C4-2B (cell line): ENCODE results near the gene RABEP1.

Experiments used
- ZFX ChIP-seq: fragments of 450-650 bp; IDR thresholded peaks from 2 replicates; pipeline ENCODE4 v1.6.1; 2017
- TF ChIP-seq, protein P1 (sequence below): fragments of 450-650 bp; conservative IDR thresholded peaks from 2 replicates; pipeline ENCODE4 v1.5.1; 2017; ENCODE audit warnings: mild to moderate bottlenecking

DNA sequence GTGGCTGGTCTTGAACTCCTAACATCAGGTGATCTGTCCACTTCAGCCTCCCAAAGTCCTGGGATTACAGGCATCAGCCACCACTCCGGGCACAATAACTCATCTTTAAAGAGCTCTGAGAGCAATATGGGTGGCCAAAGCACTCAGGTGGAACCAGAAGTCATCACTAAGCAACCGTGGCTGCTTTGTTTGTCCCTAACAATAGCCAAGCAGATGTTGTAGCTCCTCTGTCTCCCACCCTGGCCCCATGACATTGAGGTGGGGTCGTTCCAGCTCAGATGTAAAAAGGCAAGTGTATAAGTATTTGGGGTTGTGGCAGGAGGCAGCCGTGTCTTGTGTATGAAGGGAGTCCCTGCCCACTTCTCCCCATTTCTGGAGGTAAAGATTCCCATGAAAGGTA lies 43.8 kb upstream of the RABEP1 start:
- TF ChIP-seq, protein P1, sequence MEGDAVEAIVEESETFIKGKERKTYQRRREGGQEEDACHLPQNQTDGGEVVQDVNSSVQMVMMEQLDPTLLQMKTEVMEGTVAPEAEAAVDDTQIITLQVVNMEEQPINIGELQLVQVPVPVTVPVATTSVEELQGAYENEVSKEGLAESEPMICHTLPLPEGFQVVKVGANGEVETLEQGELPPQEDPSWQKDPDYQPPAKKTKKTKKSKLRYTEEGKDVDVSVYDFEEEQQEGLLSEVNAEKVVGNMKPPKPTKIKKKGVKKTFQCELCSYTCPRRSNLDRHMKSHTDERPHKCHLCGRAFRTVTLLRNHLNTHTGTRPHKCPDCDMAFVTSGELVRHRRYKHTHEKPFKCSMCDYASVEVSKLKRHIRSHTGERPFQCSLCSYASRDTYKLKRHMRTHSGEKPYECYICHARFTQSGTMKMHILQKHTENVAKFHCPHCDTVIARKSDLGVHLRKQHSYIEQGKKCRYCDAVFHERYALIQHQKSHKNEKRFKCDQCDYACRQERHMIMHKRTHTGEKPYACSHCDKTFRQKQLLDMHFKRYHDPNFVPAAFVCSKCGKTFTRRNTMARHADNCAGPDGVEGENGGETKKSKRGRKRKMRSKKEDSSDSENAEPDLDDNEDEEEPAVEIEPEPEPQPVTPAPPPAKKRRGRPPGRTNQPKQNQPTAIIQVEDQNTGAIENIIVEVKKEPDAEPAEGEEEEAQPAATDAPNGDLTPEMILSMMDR: no peak
- TF ChIP-seq ZFX: no peak
